ENCODE data around the gene TMCC2.

Gene TMCC2

GRCh38 chr1:205259324-205259832 lies 31.6 kb downstream of the TMCC2 start:
- TF ChIP-seq CTCF (IDR thresholded peaks at IDR 0.05; ENCODE audit: low read depth, low read length, poor library complexity, severe bottlenecking): no peak
- TF ChIP-seq EZH2phosphoT487 (IDR thresholded peaks at IDR 0.05; ENCODE audit: borderline replicate concordance, low read length): no peak
- Histone ChIP-seq H3K4me3 (ENCODE audit: low read length) (no peak overlapping the region), H4K20me1 (ENCODE audit: control insufficient read depth, insufficient read depth, low read depth, low read length) (no peaks in the 10 kb centered on the region), H3F3A (ENCODE audit: control insufficient read depth, insufficient read depth) (no peaks in the 10 kb centered on the region), H3K9me3 (ENCODE audit: control insufficient read depth, insufficient read depth, low read length) (no peaks in the 10 kb centered on the region), H3K27me3 (ENCODE audit: control insufficient read depth, low read length) (peaks cover 12% of the 10 kb centered on the region), H3K36me3 (ENCODE audit: control insufficient read depth, low read length) (no peaks in the 10 kb centered on the region), H3K4me2 (ENCODE audit: low read length) (no peak overlapping the region), H3K9me2 (replicated peaks; ENCODE audit: control insufficient read depth, low read length) (no peaks in the 10 kb centered on the region), H3K27ac (ENCODE audit: low read depth, low read length) (no peak overlapping the region), H3K79me2 (ENCODE audit: control insufficient read depth, low read length) (no peaks in the 10 kb centered on the region), H3K4me1 (ENCODE audit: control insufficient read depth, low read length) (peaks cover 11% of the 10 kb centered on the region)

GRCh38 chr1:205259998-205260397 lies 32.3 kb downstream of the TMCC2 start:
- Histone ChIP-seq H3F3A (ENCODE audit: control insufficient read depth, insufficient read depth) (no peaks in the 10 kb centered on the region), H4K20me1 (ENCODE audit: control insufficient read depth, insufficient read depth, low read depth, low read length) (no peaks in the 10 kb centered on the region), H3K27ac (ENCODE audit: low read depth, low read length) (no peak overlapping the region), H3K79me2 (ENCODE audit: control insufficient read depth, low read length) (no peaks in the 10 kb centered on the region), H3K4me1 (ENCODE audit: control insufficient read depth, low read length) (peaks cover 11% of the 10 kb centered on the region), H3K9me2 (replicated peaks; ENCODE audit: control insufficient read depth, low read length) (no peaks in the 10 kb centered on the region), H3K36me3 (ENCODE audit: control insufficient read depth, low read length) (no peaks in the 10 kb centered on the region), H3K4me3 (ENCODE audit: low read length) (no peak overlapping the region), H3K4me2 (ENCODE audit: low read length) (no peak overlapping the region), H3K27me3 (ENCODE audit: control insufficient read depth, low read length) (peaks cover 12% of the 10 kb centered on the region), H3K9me3 (ENCODE audit: control insufficient read depth, insufficient read depth, low read length) (no peaks in the 10 kb centered on the region)
- TF ChIP-seq CTCF (IDR thresholded peaks at IDR 0.05; ENCODE audit: low read depth, low read length, poor library complexity, severe bottlenecking): no peak
- no peak for TF ChIP-seq EZH2phosphoT487 (IDR thresholded peaks at IDR 0.05; ENCODE audit: borderline replicate concordance, low read length)

- Histone ChIP-seq H3K27ac (ENCODE audit: low read depth, low read length) (no peak overlapping the region), H4K20me1 (ENCODE audit: control insufficient read depth, insufficient read depth, low read depth, low read length) (no peaks in the 10 kb centered on the region), H3K36me3 (ENCODE audit: control insufficient read depth, low read length) (no peaks in the 10 kb centered on the region), H3K4me2 (ENCODE audit: low read length) (no peak overlapping the region), H3K79me2 (ENCODE audit: control insufficient read depth, low read length) (no peaks in the 10 kb centered on the region), H3K27me3 (ENCODE audit: control insufficient read depth, low read length) (peaks cover 12% of the 10 kb centered on the region), H3F3A (ENCODE audit: control insufficient read depth, insufficient read depth) (no peaks in the 10 kb centered on the region), H3K9me2 (replicated peaks; ENCODE audit: control insufficient read depth, low read length) (no peaks in the 10 kb centered on the region), H3K4me3 (ENCODE audit: low read length) (no peak overlapping the region), H3K9me3 (ENCODE audit: control insufficient read depth, insufficient read depth, low read length) (no peaks in the 10 kb centered on the region), H3K4me1 (ENCODE audit: control insufficient read depth, low read length) (peaks cover 11% of the 10 kb centered on the region)
- no peak for TF ChIP-seq EZH2phosphoT487 (IDR thresholded peaks at IDR 0.05; ENCODE audit: borderline replicate concordance, low read length)
- no peak for TF ChIP-seq CTCF (IDR thresholded peaks at IDR 0.05; ENCODE audit: low read depth, low read length, poor library complexity, severe bottlenecking)
Observed at GRCh38 chr1:205260948-205261732, 33.4 kb downstream of the TMCC2 start.

Measured in DOHH2 (cell line).